K562 (cell line): ENCODE measurements around the gene NTF4. TPM values are rescaled to one million over a fixed set of nuclear protein-coding genes. Genes with fewer than 3 reads are reported as not detected.
A peak's percentile ranks its signal among the peaks of the same experiment; 100 is the strongest.

Source experiments
- GABPA ChIP-seq: fragments of 200-800 bp; sonication (Bioruptor generic); conservative IDR thresholded peaks from 2 replicates; pipeline ENCODE4 v1.6.1; 2016; ENCODE audit warnings: low read depth, missing genetic modification characterization, missing compliant biosample characterization
- HNRNPLL ChIP-seq: fragments of 200-400 bp; formaldehyde crosslinking; IDR thresholded peaks from 2 replicates; pipeline ENCODE4 v1.6.1; 2017; ENCODE audit warnings: low read length, low read depth, mild to moderate bottlenecking; ENCODE audit not compliant: poor library complexity, severe bottlenecking
- TEAD1 ChIP-seq, 2 experiments: fragments of 450-650 bp in 1 of 2; sonication (generic) in 1 of 2; formaldehyde crosslinking; IDR thresholded peaks; 2 replicates each; pipeline versions ENCODE4 v1.4.0 to v1.8.0; 2020 to 2022; ENCODE audit warnings: mild to moderate bottlenecking in 2 of 2, missing genetic modification reagents in 1 of 2
- TRIM28 ChIP-seq: fragments of 450-650 bp; IDR thresholded peaks from 2 replicates; pipeline ENCODE4 v1.6.1; 2017
- TSC22D4 ChIP-seq: fragments of 450-650 bp; IDR thresholded peaks from 2 replicates; pipeline ENCODE4 v1.6.1; 2016; ENCODE audit warnings: missing genetic modification characterization, missing biosample characterization, control low read depth
- ZBTB17 ChIP-seq: fragments of 450-650 bp; formaldehyde crosslinking; IDR thresholded peaks from 2 replicates; pipeline ENCODE4 v1.4.0; 2020; ENCODE audit warnings: mild to moderate bottlenecking
- ZNF644 ChIP-seq: fragments of 200-800 bp; sonication (Bioruptor generic); IDR thresholded peaks from 2 replicates; pipeline ENCODE4 v1.6.1; 2016; ENCODE audit warnings: low read depth, missing genetic modification characterization, missing compliant biosample characterization
- polyA plus RNA-seq, 8 experiments: library from polyadenylated mRNA; depleted of rRNA in 4 of 8; stranded (reverse) in 5 of 8; unstranded in 3 of 8; fragments of >200 nt; fragmentation: Nextera tagmentation in 2 of 8; fragmentation: Illumina TruSeq in 1 of 8; extraction: Ambion mirVana in 2 of 8; extraction: Trizol in 1 of 8; gene quantifications; 2 replicates each; pipeline versions ENCODE4 v1.2.1 to v1.2.3, GENCODE V29; 2011 to 2014; ENCODE audit warnings: inconsistent platforms in 1 of 8, missing spikeins in 1 of 8
- total RNA-seq, 7 experiments: library from RNA; depleted of rRNA in 6 of 7; stranded (reverse); fragments of >200 nt in 6 of 7; fragmentation: Illumina TruSeq in 2 of 7; extraction: Trizol in 2 of 7; gene quantifications; 2 replicates each; pipeline versions ENCODE4 v1.2.1 to v1.2.3, GENCODE V29; 2011 to 2021; ENCODE audit warnings: low replicate concordance in 1 of 7
- TF ChIP-seq, protein P1 (sequence below): sonication (generic); formaldehyde crosslinking; IDR thresholded peaks from 2 replicates; pipeline ENCODE4 v1.8.1; 2022; ENCODE audit warnings: missing genetic modification reagents
- TF ChIP-seq, protein P2 (sequence below): fragments of 450-650 bp; IDR thresholded peaks from 2 replicates; pipeline ENCODE4 v1.6.1; 2016; ENCODE audit warnings: mild to moderate bottlenecking, moderate library complexity
- TF ChIP-seq, protein P3 (sequence below): fragments of 250-450 bp; sonication (Bioruptor Pico); IDR thresholded peaks from 2 replicates; pipeline ENCODE4 v1.4.0; 2020; ENCODE audit warnings: borderline replicate concordance

The NTF4 gene
- total and polyA plus RNA-seq, 9 of the 15 experiments (the other 6 are each of a cell fraction or from before 2014, with no cell fraction given): not detected

DNA sequence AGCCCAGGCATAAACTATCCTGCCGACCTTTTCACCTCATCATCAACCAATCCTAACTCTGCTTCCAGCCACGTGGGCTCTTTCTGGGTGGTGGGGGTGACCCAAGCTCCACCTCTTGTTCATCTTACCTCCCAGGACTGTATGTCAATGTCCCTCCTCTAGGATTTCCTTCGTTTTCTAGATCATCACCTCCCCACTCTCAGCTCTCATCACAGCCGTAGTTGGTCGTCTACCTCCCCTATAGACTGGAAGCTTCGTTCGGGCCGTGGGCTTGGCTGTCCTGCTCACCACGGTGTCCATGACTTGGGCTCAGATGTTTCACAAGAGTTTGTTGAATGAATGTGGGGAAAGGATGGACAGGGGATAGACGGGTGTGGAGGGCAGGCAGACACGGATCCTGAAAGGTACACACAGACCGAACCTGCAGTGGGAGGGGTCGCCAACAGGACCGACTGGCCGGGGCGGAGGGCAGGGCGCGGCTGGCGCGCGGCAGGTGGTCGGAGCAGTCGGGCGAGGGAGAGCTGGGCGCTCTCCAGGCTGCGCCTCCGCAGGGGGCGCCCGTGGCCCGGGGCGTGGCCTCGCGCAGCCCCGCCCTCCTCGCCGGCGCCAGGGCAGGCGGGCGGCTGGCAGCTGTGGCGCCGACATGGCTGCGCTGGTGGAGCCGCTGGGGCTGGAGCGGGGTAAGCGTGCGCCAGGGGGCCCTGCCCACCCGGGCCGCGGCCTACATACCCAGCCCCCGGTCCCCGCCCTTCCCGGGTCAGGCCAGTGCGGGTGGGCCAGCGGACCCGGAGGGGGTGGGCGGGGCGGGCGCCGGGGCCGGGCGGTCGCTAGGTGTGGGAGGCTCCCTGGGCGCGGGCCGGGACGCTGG is 49.4 kb upstream of the NTF4 start, which contains the start of gene LIN7B (continued):
- TF ChIP-seq TEAD1 (CRISPR knock-in tag; IDR thresholded peaks at IDR 0.05): 0 out of 4 replicates have a peak, but pooled peaks of 1 of the 2 experiments have one; percentile 58
- TF ChIP-seq ZNF644 (tag): no peak
- TF ChIP-seq, protein P1, sequence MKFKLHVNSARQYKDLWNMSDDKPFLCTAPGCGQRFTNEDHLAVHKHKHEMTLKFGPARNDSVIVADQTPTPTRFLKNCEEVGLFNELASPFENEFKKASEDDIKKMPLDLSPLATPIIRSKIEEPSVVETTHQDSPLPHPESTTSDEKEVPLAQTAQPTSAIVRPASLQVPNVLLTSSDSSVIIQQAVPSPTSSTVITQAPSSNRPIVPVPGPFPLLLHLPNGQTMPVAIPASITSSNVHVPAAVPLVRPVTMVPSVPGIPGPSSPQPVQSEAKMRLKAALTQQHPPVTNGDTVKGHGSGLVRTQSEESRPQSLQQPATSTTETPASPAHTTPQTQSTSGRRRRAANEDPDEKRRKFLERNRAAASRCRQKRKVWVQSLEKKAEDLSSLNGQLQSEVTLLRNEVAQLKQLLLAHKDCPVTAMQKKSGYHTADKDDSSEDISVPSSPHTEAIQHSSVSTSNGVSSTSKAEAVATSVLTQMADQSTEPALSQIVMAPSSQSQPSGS (CRISPR knock-in tag): no peak
- TF ChIP-seq TSC22D4: no peak
- TF ChIP-seq TRIM28: no peak
- peak; percentile 26 for TF ChIP-seq HNRNPLL
- TF ChIP-seq GABPA (tag): no peak
- no peak for TF ChIP-seq ZBTB17 (CRISPR knock-in tag)
- TF ChIP-seq, protein P2, sequence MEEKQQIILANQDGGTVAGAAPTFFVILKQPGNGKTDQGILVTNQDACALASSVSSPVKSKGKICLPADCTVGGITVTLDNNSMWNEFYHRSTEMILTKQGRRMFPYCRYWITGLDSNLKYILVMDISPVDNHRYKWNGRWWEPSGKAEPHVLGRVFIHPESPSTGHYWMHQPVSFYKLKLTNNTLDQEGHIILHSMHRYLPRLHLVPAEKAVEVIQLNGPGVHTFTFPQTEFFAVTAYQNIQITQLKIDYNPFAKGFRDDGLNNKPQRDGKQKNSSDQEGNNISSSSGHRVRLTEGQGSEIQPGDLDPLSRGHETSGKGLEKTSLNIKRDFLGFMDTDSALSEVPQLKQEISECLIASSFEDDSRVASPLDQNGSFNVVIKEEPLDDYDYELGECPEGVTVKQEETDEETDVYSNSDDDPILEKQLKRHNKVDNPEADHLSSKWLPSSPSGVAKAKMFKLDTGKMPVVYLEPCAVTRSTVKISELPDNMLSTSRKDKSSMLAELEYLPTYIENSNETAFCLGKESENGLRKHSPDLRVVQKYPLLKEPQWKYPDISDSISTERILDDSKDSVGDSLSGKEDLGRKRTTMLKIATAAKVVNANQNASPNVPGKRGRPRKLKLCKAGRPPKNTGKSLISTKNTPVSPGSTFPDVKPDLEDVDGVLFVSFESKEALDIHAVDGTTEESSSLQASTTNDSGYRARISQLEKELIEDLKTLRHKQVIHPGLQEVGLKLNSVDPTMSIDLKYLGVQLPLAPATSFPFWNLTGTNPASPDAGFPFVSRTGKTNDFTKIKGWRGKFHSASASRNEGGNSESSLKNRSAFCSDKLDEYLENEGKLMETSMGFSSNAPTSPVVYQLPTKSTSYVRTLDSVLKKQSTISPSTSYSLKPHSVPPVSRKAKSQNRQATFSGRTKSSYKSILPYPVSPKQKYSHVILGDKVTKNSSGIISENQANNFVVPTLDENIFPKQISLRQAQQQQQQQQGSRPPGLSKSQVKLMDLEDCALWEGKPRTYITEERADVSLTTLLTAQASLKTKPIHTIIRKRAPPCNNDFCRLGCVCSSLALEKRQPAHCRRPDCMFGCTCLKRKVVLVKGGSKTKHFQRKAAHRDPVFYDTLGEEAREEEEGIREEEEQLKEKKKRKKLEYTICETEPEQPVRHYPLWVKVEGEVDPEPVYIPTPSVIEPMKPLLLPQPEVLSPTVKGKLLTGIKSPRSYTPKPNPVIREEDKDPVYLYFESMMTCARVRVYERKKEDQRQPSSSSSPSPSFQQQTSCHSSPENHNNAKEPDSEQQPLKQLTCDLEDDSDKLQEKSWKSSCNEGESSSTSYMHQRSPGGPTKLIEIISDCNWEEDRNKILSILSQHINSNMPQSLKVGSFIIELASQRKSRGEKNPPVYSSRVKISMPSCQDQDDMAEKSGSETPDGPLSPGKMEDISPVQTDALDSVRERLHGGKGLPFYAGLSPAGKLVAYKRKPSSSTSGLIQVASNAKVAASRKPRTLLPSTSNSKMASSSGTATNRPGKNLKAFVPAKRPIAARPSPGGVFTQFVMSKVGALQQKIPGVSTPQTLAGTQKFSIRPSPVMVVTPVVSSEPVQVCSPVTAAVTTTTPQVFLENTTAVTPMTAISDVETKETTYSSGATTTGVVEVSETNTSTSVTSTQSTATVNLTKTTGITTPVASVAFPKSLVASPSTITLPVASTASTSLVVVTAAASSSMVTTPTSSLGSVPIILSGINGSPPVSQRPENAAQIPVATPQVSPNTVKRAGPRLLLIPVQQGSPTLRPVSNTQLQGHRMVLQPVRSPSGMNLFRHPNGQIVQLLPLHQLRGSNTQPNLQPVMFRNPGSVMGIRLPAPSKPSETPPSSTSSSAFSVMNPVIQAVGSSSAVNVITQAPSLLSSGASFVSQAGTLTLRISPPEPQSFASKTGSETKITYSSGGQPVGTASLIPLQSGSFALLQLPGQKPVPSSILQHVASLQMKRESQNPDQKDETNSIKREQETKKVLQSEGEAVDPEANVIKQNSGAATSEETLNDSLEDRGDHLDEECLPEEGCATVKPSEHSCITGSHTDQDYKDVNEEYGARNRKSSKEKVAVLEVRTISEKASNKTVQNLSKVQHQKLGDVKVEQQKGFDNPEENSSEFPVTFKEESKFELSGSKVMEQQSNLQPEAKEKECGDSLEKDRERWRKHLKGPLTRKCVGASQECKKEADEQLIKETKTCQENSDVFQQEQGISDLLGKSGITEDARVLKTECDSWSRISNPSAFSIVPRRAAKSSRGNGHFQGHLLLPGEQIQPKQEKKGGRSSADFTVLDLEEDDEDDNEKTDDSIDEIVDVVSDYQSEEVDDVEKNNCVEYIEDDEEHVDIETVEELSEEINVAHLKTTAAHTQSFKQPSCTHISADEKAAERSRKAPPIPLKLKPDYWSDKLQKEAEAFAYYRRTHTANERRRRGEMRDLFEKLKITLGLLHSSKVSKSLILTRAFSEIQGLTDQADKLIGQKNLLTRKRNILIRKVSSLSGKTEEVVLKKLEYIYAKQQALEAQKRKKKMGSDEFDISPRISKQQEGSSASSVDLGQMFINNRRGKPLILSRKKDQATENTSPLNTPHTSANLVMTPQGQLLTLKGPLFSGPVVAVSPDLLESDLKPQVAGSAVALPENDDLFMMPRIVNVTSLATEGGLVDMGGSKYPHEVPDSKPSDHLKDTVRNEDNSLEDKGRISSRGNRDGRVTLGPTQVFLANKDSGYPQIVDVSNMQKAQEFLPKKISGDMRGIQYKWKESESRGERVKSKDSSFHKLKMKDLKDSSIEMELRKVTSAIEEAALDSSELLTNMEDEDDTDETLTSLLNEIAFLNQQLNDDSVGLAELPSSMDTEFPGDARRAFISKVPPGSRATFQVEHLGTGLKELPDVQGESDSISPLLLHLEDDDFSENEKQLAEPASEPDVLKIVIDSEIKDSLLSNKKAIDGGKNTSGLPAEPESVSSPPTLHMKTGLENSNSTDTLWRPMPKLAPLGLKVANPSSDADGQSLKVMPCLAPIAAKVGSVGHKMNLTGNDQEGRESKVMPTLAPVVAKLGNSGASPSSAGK: peak; percentile 95
- TF ChIP-seq, protein P3, sequence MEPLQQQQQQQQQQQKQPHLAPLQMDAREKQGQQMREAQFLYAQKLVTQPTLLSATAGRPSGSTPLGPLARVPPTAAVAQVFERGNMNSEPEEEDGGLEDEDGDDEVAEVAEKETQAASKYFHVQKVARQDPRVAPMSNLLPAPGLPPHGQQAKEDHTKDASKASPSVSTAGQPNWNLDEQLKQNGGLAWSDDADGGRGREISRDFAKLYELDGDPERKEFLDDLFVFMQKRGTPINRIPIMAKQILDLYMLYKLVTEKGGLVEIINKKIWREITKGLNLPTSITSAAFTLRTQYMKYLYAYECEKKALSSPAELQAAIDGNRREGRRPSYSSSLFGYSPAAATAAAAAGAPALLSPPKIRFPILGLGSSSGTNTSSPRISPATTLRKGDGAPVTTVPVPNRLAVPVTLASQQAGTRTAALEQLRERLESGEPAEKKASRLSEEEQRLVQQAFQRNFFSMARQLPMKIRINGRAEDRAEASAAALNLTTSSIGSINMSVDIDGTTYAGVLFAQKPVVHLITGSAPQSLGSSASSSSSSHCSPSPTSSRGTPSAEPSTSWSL (CRISPR knock-in tag): no peak
